ENCODE measurements around the gene UBE2Q2.

- no peak for TF ChIP-seq POLR2A (IDR thresholded peaks at IDR 0.05)
- no peak for TF ChIP-seq CTCF (IDR thresholded peaks at IDR 0.05)
Measured at GRCh38 chr15:75832114-75832513, 11.1 kb upstream of the UBE2Q2 start.

Measured in vagina (tissue), 2 donors.